ENCODE data around the gene WDR33. TPM values are rescaled to one million over a fixed set of nuclear protein-coding genes. Genes with fewer than 3 reads are reported as not detected.

Gene WDR33
- total and polyA plus RNA-seq, 2 experiments from 2014 or later, result 40.3 to 44.4 TPM

GRCh38 chr2:127659408-127660290 lies 151.3 kb downstream of the WDR33 start:
- no peak for TF ChIP-seq CTCF (IDR thresholded peaks at IDR 0.05; ENCODE audit: low read depth, low read length)
- DNase-seq (ENCODE audit: low read depth in 1 of 2, low spot score in 1 of 2), result peak in 1 of 2 donors; percentile 44
- H3K27ac ChIP-seq, result no peak overlapping the region
- H3K36me3 ChIP-seq, result no peaks in the 10 kb centered on the region
- H3K27me3 ChIP-seq, result peaks cover 10% of the 10 kb centered on the region
- no peaks in the 10 kb centered on the region for H3K9me3 ChIP-seq (ENCODE audit: low read depth)
- H3K4me1 ChIP-seq (ENCODE audit: low read depth), result peaks cover 28% of the 10 kb centered on the region
- H3K4me3 ChIP-seq, result no peak overlapping the region

- Histone ChIP-seq H3K4me3 (no peak overlapping the region), H3K36me3 (no peaks in the 10 kb centered on the region), H3K27ac (no peak overlapping the region), H3K4me1 (ENCODE audit: low read depth) (peaks cover 24% of the 10 kb centered on the region), H3K27me3 (peaks cover 2% of the 10 kb centered on the region), H3K9me3 (ENCODE audit: low read depth) (no peaks in the 10 kb centered on the region)
- no peak for DNase-seq (ENCODE audit: low read depth in 1 of 2, low spot score in 1 of 2)
- no peak for TF ChIP-seq CTCF (IDR thresholded peaks at IDR 0.05; ENCODE audit: low read depth, low read length)
These were observed 152.1 kb downstream of the WDR33 start for GRCh38 chr2:127658641-127659407.

GRCh38 chr2:127658146-127658545 lies 152.8 kb downstream of the WDR33 start:
- no peak for TF ChIP-seq CTCF (IDR thresholded peaks at IDR 0.05; ENCODE audit: low read depth, low read length)
- Histone ChIP-seq H3K9me3 (ENCODE audit: low read depth) (no peaks in the 10 kb centered on the region), H3K36me3 (no peaks in the 10 kb centered on the region), H3K27ac (no peak overlapping the region), H3K4me1 (ENCODE audit: low read depth) (peaks cover 22% of the 10 kb centered on the region), H3K27me3 (no peaks in the 10 kb centered on the region), H3K4me3 (no peak overlapping the region)
- no peak for DNase-seq (ENCODE audit: low read depth in 1 of 2, low spot score in 1 of 2)

GRCh38 chr2:127657232-127657595 lies 153.8 kb downstream of the WDR33 start:
- no peak for TF ChIP-seq CTCF (IDR thresholded peaks at IDR 0.05; ENCODE audit: low read depth, low read length)
- Histone ChIP-seq H3K27me3 (no peaks in the 10 kb centered on the region), H3K27ac (no peak overlapping the region), H3K36me3 (no peaks in the 10 kb centered on the region), H3K4me3 (no peak overlapping the region), H3K4me1 (ENCODE audit: low read depth) (peaks cover 23% of the 10 kb centered on the region), H3K9me3 (ENCODE audit: low read depth) (no peaks in the 10 kb centered on the region)
- no peak for DNase-seq (ENCODE audit: low read depth in 1 of 2, low spot score in 1 of 2)

- Histone ChIP-seq H3K27ac (no peak overlapping the region), H3K36me3 (no peaks in the 10 kb centered on the region), H3K4me1 (ENCODE audit: low read depth) (peaks cover 21% of the 10 kb centered on the region), H3K9me3 (ENCODE audit: low read depth) (no peaks in the 10 kb centered on the region), H3K27me3 (no peaks in the 10 kb centered on the region), H3K4me3 (no peak overlapping the region)
- no peak for TF ChIP-seq CTCF (IDR thresholded peaks at IDR 0.05; ENCODE audit: low read depth, low read length)
- no peak for DNase-seq (ENCODE audit: low read depth in 1 of 2, low spot score in 1 of 2)
These were observed 154.3 kb downstream of the WDR33 start for GRCh38 chr2:127656569-127657231.
